Activated CD8-positive, alpha-beta memory T cell treated with anti-CD3 and anti-CD28 coated beads for 1 hour (primary cell): ENCODE measurements around the gene CLDN5.
"Not testable (repeated sequence)": the region's sequence is repeated elsewhere in the genome, so short reads cannot be mapped to it uniquely, and the experiment has no call there.

ENCODE experiments used
- DNase-seq, 2 donors: peaks; one replicate each; pipeline ENCODE4 v3.0.0-alpha.2; 2020; ENCODE audit warnings: low read depth in 1 of 2; ENCODE audit errors: extremely low read depth in 1 of 2

Gene CLDN5

DNA sequence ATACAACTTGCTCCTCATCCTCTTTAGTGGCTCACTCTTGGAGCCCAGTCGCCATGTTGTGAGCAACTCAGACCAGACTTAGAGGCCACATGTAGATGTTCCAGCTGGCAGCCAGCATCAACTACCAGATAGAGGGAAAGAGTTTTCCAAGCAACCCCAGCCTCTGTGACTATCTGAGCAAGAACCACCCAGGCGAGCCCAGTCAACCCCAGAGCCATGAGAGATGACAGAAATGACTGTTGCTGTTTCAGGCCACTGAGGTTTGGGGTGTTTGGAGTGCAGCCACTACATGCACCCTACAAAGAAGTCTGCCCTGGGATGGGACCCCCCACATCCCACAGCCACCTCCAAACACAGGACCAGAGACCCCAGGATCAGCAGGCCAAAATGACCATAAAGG is 24.8 kb upstream of the CLDN5 start:
- DNase-seq = no peak

- not testable (repeated sequence) for DNase-seq
Observed at GRCh38 chr22:19548427-19548826, 24.2 kb upstream of the CLDN5 start.

DNA sequence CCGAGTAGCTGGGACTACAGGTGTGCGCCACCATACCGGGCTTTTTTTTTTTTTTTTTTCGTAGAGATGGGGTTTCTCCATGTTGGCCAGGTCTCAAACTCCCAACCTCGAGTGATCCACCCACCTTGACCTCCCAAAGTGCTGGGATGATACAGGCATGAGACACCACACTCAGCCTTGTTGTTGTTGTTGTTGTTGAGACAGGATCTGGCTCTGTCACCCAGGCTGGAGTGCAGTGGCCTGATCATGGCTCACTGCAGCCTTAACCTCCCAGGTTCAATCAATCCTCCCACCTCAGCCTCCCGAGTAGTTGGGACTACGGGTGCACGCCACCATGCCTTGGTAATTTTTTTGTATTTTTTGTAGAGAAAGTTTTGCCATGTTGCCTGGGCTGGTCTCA is 23.4 kb upstream of the CLDN5 start:
- no peak for DNase-seq

- DNase-seq = no peak
Observed at GRCh38 chr22:19546680-19547079, 22.5 kb upstream of the CLDN5 start.

DNA sequence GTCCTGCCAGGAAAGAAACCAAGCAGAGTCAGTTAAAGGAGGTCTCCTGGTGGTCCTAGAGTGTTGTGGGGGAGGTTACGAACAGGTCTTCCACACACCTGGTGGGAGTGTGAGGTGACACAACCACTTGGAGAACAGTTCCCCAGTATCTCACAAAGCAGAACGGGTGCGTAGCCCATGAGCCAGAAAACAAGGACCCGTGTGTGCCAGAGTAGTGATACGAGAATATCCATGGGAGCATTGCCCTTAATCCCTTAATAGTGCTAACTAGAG is 21.7 kb upstream of the CLDN5 start:
- DNase-seq = no peak

- no peak for DNase-seq
Observed at GRCh38 chr22:19543970-19544708, 19.9 kb upstream of the CLDN5 start.

DNA sequence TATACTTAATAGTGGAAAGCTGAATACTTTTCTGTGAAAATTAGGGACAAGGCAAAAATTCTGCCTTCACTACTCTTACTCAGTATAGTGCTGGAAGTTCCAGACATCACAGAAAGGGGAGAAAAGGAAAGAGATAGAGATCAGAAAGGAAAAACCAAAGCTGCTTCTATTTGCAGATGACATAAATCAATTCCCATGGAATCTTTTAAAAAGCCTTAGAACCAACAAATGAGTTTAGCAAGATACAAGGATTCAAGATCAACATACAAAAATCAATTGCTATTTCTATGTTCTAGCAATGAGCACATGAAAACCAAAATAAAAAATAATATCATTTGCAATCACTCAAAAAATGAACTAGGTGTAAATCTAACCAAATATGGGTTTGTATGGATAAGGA is 16.2 kb upstream of the CLDN5 start:
- DNase-seq = no peak

DNA sequence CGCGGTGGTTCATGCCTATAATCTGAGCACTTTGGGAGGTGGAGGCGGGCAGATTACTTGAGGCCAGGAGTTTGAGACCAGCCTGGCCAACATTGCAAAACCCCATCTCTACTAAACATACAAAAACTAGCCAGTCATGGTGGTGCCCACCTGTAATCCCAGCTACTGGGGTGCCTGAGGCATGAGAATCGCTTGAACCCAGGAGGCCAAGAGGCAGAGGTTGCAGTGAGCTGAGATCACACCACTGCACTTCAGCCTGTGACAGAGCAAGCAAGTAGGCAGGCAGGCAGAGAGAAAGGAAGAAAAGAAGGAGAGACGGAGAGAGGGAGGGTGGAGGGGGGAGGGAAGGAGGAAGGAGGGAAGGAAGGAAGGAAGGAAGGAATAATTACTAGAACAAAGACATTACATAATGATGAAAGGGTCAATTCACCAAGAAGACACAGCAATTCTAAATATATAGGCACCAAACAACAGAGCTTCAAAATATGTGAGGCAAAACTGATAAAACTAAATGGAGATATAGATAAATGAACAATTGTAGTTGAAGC is 13.8 kb upstream of the CLDN5 start:
- no peak for DNase-seq

- no peak for DNase-seq
Observed at GRCh38 chr22:19536564-19536963, 12.4 kb upstream of the CLDN5 start.

DNA sequence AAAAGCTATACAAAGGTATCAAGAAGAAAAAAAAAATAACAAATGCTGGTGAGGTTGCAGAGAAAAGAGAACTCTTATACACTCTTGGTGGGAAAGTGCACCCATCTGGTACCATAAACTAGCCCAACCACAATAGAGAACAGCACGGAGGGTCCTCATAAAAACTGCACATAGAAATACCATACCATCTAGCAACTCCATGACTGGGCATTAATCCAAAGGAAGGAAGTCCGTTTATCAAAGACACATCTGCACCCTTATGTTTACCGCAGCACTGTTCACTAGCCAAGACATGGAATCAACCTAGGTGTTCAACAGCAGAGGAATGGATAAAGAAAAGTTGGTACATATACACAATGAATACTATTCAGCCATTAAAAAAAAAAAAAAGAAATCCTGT is 10.8 kb upstream of the CLDN5 start:
- no peak for DNase-seq

DNA sequence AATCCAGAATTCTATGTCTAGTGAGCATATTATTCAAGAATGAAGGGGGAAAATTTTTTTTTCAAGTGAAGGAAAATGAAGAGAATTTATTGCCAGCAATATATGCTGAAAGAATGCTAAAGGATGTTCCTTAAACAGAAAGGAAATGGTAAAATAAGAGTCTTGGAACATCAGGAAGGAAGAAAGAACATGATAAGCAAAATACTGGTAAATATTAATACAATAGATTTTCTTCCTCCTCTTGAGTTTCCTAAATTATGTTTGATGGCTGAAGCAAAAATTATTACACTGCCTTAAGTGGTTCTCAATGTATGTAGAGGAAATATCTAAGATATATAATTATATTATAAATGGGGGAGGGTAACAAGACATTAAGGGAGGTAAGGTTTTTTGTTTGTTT is 9.6 kb upstream of the CLDN5 start:
- no peak for DNase-seq

DNA sequence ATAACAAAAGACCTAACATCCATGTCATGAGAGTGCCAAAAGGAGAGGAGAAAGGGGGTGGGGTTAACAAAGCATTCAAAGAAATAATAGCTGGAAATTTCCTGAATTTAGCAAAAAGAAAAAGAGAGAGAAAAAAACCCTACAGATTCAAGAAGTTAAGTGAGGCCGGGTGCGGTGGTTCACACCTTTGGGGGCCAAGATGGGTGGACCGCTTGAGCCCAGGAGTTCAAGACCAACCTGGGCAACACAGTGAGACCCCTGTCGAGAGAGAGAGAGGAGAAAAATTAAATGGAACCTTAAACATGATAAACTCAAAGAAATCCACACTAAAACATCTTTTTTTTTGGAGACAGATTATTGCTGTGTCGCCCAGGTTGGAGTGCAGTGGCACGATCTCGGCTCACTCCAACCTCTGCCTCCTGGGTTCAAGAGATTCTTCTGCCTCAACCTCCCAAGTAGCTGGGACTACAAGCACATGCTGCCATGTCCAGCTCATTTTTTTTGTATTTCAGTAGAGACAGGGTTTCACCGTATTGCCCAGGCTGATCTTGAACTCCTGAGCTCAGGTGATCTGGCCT is 8.9 kb upstream of the CLDN5 start:
- DNase-seq = no peak

DNA sequence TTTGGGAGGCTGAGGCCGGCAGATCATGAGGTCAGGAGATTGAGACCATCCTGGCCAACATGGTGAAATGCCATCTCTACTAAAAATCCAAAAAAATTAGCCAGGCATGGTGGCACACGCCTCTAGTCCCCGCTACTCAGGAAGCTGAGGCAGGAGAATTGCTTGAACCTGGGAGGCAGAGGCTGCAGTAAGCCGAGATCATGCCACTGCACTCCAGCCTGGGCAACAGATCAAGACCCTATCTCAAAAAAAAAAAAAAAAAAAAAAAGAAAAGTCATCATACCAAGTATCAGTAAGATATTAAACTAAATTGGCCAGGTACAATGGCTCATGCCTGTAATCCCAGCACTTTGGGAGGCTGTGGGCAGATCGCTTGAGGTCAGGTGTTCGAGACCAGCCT is 7.1 kb upstream of the CLDN5 start:
- DNase-seq = not testable (repeated sequence)

DNA sequence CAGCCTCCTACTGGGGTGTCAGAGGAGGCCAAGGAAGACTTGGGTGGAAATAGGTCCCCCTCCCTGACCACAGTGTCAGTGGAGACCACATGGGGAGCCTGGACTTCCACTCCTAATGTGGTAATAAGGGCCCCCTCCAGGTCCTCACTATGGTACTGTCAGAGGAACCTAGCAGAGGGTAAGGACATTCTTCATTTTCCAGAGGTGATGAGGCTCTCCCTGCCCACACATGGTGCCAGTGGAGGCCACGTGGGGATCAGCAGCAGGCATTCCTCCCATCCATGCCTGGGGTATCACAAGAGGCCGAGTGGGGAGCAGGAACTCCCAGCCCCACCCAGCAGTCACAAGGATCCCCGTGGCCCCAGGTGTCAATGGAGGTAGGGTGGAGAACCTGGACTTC is 6.5 kb upstream of the CLDN5 start:
- no peak for DNase-seq

GRCh38 chr22:19529811-19530210 is 5.6 kb upstream of the CLDN5 start:
- no peak for DNase-seq

DNA sequence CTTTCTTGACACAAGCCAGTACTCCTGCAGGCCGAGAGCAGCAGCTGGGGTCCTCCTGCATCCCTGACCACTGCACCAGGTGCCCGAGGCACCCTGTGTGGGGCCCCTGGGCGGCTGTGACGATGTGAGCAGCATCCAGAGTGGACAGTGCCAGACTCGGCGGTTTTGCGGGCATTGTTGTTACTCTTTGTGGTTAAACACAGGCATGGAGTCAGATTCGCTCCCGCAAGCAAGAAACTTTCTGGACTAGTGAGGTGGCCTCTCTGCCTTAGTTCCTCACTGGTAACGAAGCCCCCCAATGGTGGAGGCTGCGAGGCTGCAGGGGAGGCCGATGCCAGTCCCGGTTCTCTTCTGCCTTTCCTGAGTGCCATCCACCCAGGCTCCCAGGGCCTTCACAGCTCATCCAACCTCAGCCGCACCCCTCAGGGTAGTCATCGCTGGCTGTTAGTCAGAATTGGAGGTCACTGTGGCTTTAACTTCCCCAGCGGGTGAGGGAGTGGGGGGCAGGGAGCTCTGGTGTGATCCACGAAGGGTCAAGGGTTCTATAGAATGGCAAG is 3.7 kb upstream of the CLDN5 start:
- no peak for DNase-seq

- no peak for DNase-seq
Observed at GRCh38 chr22:19527321-19527721, 3.1 kb upstream of the CLDN5 start.

DNA sequence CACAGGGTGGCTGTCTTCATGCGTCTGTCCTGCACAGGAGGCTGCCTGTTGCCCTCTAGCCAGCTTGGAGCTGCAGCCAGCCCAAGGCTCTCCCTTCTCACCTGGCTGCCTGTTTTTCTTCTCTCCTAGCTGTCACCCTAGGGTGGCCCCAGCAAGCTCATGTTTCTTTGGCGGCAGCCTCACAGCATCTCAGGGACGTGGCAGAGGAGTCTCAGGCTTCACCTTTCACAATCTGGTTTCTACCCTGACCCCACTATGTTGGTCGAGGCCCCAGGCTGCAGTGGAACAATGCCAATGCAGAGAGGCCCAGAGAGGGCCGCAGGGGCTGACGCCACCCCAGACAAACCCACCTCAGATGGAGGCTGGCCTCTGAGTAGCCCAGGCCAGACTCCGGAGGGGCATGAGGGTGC is 2.5 kb upstream of the CLDN5 start:
- no peak for DNase-seq

GRCh38 chr22:19526076-19526701 is 2.0 kb upstream of the CLDN5 start:
- DNase-seq = no peak

DNA sequence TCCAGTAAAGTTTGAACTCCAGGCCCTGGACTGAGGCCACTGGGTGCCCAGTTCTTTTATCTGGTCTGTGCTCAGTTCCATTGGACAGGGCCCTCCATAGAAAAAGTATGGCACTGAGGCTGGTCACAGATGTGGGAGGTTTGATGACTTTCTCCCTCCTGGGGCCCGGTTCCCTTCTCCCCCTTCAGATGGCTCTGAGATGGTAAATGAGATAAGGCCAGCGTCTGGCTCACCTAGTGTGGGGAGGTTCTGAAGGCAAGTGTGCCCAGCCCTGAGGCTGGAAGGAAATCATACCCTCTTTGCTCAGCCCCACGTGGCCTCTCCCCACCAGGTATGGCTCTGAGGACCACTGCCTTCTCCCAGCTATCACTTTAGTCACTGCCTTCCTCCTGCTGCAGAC is 1.5 kb upstream of the CLDN5 start:
- no peak for DNase-seq

GRCh38 chr22:19525116-19525660 is 978 bp upstream of the CLDN5 start:
- no peak for DNase-seq
